ENCODE measurements around the gene TBC1D8. TPM values are rescaled to one million over a fixed set of nuclear protein-coding genes. Genes with fewer than 3 reads are reported as not detected.

TBC1D8 gene
- total RNA-seq, 1 experiment from 2014 or later = 5.1 TPM

DNA sequence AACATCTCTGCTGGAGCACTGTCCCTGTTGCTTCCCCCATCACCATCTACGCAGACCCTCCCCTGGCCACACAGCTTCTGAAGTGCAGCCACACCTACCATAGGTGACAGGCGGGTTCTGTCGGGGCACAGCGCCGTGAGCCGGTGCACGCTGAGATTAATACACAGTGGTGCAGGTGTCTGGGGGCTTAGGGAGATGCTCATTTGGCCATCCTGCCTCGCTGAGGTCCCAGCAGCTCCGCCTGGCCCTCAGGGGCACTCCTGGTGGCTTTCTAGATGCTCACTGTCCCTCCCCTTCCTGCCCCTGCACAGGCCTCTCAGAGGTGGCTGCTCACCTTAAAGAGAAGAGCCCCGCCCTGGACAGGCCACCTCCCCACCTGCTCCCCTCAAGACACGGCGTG lies 168.0 kb downstream of the TBC1D8 start:
- no peaks in the 10 kb centered on the region for H3K36me3 ChIP-seq (ENCODE audit: insufficient read depth, low read length, poor library complexity, severe bottlenecking)
- no TSS peak for BruUV-seq (replicated peaks)
- no peak for TF ChIP-seq EZH2 (IDR thresholded peaks at IDR 0.05; ENCODE audit: borderline replicate concordance, low read depth, low read length, poor library complexity, severe bottlenecking)
- TF ChIP-seq, protein P1, sequence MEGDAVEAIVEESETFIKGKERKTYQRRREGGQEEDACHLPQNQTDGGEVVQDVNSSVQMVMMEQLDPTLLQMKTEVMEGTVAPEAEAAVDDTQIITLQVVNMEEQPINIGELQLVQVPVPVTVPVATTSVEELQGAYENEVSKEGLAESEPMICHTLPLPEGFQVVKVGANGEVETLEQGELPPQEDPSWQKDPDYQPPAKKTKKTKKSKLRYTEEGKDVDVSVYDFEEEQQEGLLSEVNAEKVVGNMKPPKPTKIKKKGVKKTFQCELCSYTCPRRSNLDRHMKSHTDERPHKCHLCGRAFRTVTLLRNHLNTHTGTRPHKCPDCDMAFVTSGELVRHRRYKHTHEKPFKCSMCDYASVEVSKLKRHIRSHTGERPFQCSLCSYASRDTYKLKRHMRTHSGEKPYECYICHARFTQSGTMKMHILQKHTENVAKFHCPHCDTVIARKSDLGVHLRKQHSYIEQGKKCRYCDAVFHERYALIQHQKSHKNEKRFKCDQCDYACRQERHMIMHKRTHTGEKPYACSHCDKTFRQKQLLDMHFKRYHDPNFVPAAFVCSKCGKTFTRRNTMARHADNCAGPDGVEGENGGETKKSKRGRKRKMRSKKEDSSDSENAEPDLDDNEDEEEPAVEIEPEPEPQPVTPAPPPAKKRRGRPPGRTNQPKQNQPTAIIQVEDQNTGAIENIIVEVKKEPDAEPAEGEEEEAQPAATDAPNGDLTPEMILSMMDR (conservative IDR thresholded peaks at IDR 0.05; ENCODE audit: low read depth, low read length) = no peak
- DNase-seq (ENCODE audit: low spot score) = no peak
- H3K4me3 ChIP-seq (ENCODE audit: low read depth, low read length, poor library complexity, severe bottlenecking) = no peak overlapping the region
- no peaks in the 10 kb centered on the region for H3K9me3 ChIP-seq (ENCODE audit: low read depth, low read length, poor library complexity, severe bottlenecking)
- intact Hi-C loops (cut with micrococcal nuclease; ENCODE audit: unreplicated experiment) = loop anchor here (5.0 kb wide), 1 partner anchor 721 kb away; no protein-coding TSS in a partner anchor
- ChIA-PET POLR2A (ENCODE audit: low non-redundant PET) (no interaction called here), CTCF (interaction anchor here (1.1 kb wide), 1 partner anchor 253 kb away, joined by 3 read pairs; no protein-coding TSS in a partner anchor)
- no peak overlapping the region for H3K27ac ChIP-seq (ENCODE audit: low read depth, low read length, poor library complexity, severe bottlenecking)
- no peaks in the 10 kb centered on the region for H3K4me1 ChIP-seq (ENCODE audit: insufficient read depth, low read length, poor library complexity, severe bottlenecking)
- H3K27me3 ChIP-seq (replicated peaks; ENCODE audit: insufficient read depth, low read depth, low read length, poor library complexity) = no peaks in the 10 kb centered on the region

GRCh38 chr2:100982431-100982861 lies 168.7 kb downstream of the TBC1D8 start:
- TF ChIP-seq, protein P1 (conservative IDR thresholded peaks at IDR 0.05; ENCODE audit: low read depth, low read length) = no peak
- no peak for TF ChIP-seq EZH2 (IDR thresholded peaks at IDR 0.05; ENCODE audit: borderline replicate concordance, low read depth, low read length, poor library complexity, severe bottlenecking)
- no TSS peak for BruUV-seq (replicated peaks)
- ChIA-PET POLR2A (ENCODE audit: low non-redundant PET) (no interaction called here), CTCF (interaction anchor here (1.0 to 1.1 kb wide), 2 partner anchors 252 to 372 kb away, joined by 3 read pairs; no protein-coding TSS in a partner anchor)
- intact Hi-C loops (cut with micrococcal nuclease; ENCODE audit: unreplicated experiment) = loop anchor here (5.0 kb wide), 1 partner anchor 720 kb away; no protein-coding TSS in a partner anchor
- H3K27ac ChIP-seq (ENCODE audit: low read depth, low read length, poor library complexity, severe bottlenecking) = no peak overlapping the region
- no peaks in the 10 kb centered on the region for H3K4me1 ChIP-seq (ENCODE audit: insufficient read depth, low read length, poor library complexity, severe bottlenecking)
- no peak overlapping the region for H3K4me3 ChIP-seq (ENCODE audit: low read depth, low read length, poor library complexity, severe bottlenecking)
- H3K9me3 ChIP-seq (ENCODE audit: low read depth, low read length, poor library complexity, severe bottlenecking) = no peaks in the 10 kb centered on the region
- no peak for DNase-seq (ENCODE audit: low spot score)
- H3K27me3 ChIP-seq (replicated peaks; ENCODE audit: insufficient read depth, low read depth, low read length, poor library complexity) = no peaks in the 10 kb centered on the region
- no peaks in the 10 kb centered on the region for H3K36me3 ChIP-seq (ENCODE audit: insufficient read depth, low read length, poor library complexity, severe bottlenecking)

GRCh38 chr2:100981011-100981410 lies 170.2 kb downstream of the TBC1D8 start:
- Histone ChIP-seq H3K4me1 (ENCODE audit: insufficient read depth, low read length, poor library complexity, severe bottlenecking) (no peaks in the 10 kb centered on the region), H3K27ac (ENCODE audit: low read depth, low read length, poor library complexity, severe bottlenecking) (no peak overlapping the region), H3K4me3 (ENCODE audit: low read depth, low read length, poor library complexity, severe bottlenecking) (no peak overlapping the region), H3K36me3 (ENCODE audit: insufficient read depth, low read length, poor library complexity, severe bottlenecking) (no peaks in the 10 kb centered on the region), H3K27me3 (replicated peaks; ENCODE audit: insufficient read depth, low read depth, low read length, poor library complexity) (no peaks in the 10 kb centered on the region), H3K9me3 (ENCODE audit: low read depth, low read length, poor library complexity, severe bottlenecking) (no peaks in the 10 kb centered on the region)
- TF ChIP-seq EZH2 (IDR thresholded peaks at IDR 0.05; ENCODE audit: borderline replicate concordance, low read depth, low read length, poor library complexity, severe bottlenecking) = no peak
- TF ChIP-seq, protein P1 (conservative IDR thresholded peaks at IDR 0.05; ENCODE audit: low read depth, low read length) = no peak
- intact Hi-C loops (cut with micrococcal nuclease; ENCODE audit: unreplicated experiment) = loop anchor here (5.0 kb wide), 1 partner anchor 719 kb away; no protein-coding TSS in a partner anchor
- ChIA-PET CTCF (no interaction called here), POLR2A (ENCODE audit: low non-redundant PET) (no interaction called here)
- DNase-seq (ENCODE audit: low spot score) = no peak
- no TSS peak for BruUV-seq (replicated peaks)

Data from A673 (cell line).